ENCODE data around the gene ECM2. TPM values are rescaled to one million over a fixed set of nuclear protein-coding genes. Genes with fewer than 3 reads are reported as not detected.

The ECM2 gene
- total and polyA plus RNA-seq, 5 donors from 2014 or later, result not detected

- no peaks in the 10 kb centered on the region for H3K4me1 Mint-ChIP-seq
- no peak overlapping the region for H3K27ac Mint-ChIP-seq
- H3K4me1 ChIP-seq (ENCODE audit: control insufficient read depth, insufficient read depth, low read length, poor library complexity, severe bottlenecking), result no peaks in the 10 kb centered on the region
- H3K36me3 ChIP-seq (ENCODE audit: control insufficient read depth, insufficient read depth, low read length), result no peaks in the 10 kb centered on the region
- H3K27me3 Mint-ChIP-seq, result no peaks in the 10 kb centered on the region
- H3K9me3 Mint-ChIP-seq, result peaks cover 0 to 1% (median 0%) of the 10 kb centered on the region in 7 donors
- DNase-seq (no peak), ATAC-seq (ENCODE audit: low read depth in 2 of 2) (no peak)
- no peaks in the 10 kb centered on the region for H3K36me3 Mint-ChIP-seq
- H3K9me3 ChIP-seq (ENCODE audit: control insufficient read depth in 2 of 2, low read length in 2 of 2), result no peaks in the 10 kb centered on the region
- no peak overlapping the region for H3K4me3 Mint-ChIP-seq
- no peaks in the 10 kb centered on the region for H3K27me3 ChIP-seq (ENCODE audit: control insufficient read depth, insufficient read depth, low read length)
- no peak overlapping the region for H3K27ac ChIP-seq (ENCODE audit: insufficient read depth, low read length, poor library complexity, severe bottlenecking)
- H3K4me3 ChIP-seq (ENCODE audit: low read depth, low read length), result no peak overlapping the region
Measured at GRCh38 chr9:92525306-92525705, 10.5 kb downstream of the ECM2 start.

- no peaks in the 10 kb centered on the region for H3K36me3 Mint-ChIP-seq
- no peak overlapping the region for H3K27ac Mint-ChIP-seq
Measured at GRCh38 chr9:92524881-92525280, 10.9 kb downstream of the ECM2 start.

GRCh38 chr9:92522983-92523970, 12.5 kb downstream of the ECM2 start:
- Histone ChIP-seq H3K27me3 (ENCODE audit: control insufficient read depth, insufficient read depth, low read length) (no peaks in the 10 kb centered on the region), H3K9me3 (ENCODE audit: control insufficient read depth in 2 of 2, low read length in 2 of 2) (no peaks in the 10 kb centered on the region), H3K36me3 (ENCODE audit: control insufficient read depth, insufficient read depth, low read length) (no peaks in the 10 kb centered on the region), H3K4me1 (ENCODE audit: control insufficient read depth, insufficient read depth, low read length, poor library complexity, severe bottlenecking) (no peaks in the 10 kb centered on the region), H3K27ac (ENCODE audit: insufficient read depth, low read length, poor library complexity, severe bottlenecking) (no peak overlapping the region), H3K4me3 (ENCODE audit: low read depth, low read length) (no peak overlapping the region)
- DNase-seq (no peak), ATAC-seq (ENCODE audit: low read depth in 2 of 2) (no peak)
- H3K27me3 Mint-ChIP-seq, result no peaks in the 10 kb centered on the region
- H3K4me3 Mint-ChIP-seq, result no peak overlapping the region
- no peaks in the 10 kb centered on the region for H3K36me3 Mint-ChIP-seq
- no peaks in the 10 kb centered on the region for H3K9me3 Mint-ChIP-seq
- H3K27ac Mint-ChIP-seq, result peak overlapping the region in 1 of 3 donors; percentile 70
- H3K4me1 Mint-ChIP-seq, result no peaks in the 10 kb centered on the region

More at GRCh38 chr9:92524881-92525280, 10.9 kb downstream of the ECM2 start:
- no peaks in the 10 kb centered on the region for H3K9me3 ChIP-seq (ENCODE audit: control insufficient read depth in 2 of 2, low read length in 2 of 2)
- ATAC-seq (ENCODE audit: low read depth in 2 of 2) (no peak), DNase-seq (no peak)
- no peaks in the 10 kb centered on the region for H3K4me1 ChIP-seq (ENCODE audit: control insufficient read depth, insufficient read depth, low read length, poor library complexity, severe bottlenecking)
- H3K36me3 ChIP-seq (ENCODE audit: control insufficient read depth, insufficient read depth, low read length), result no peaks in the 10 kb centered on the region
- no peak overlapping the region for H3K27ac ChIP-seq (ENCODE audit: insufficient read depth, low read length, poor library complexity, severe bottlenecking)
- H3K4me1 Mint-ChIP-seq, result no peaks in the 10 kb centered on the region
- no peaks in the 10 kb centered on the region for H3K27me3 ChIP-seq (ENCODE audit: control insufficient read depth, insufficient read depth, low read length)
- H3K9me3 Mint-ChIP-seq, result peaks cover 0 to 1% (median 0%) of the 10 kb centered on the region in 7 donors
- H3K4me3 Mint-ChIP-seq, result no peak overlapping the region
- no peak overlapping the region for H3K4me3 ChIP-seq (ENCODE audit: low read depth, low read length)
- no peaks in the 10 kb centered on the region for H3K27me3 Mint-ChIP-seq

DNA sequence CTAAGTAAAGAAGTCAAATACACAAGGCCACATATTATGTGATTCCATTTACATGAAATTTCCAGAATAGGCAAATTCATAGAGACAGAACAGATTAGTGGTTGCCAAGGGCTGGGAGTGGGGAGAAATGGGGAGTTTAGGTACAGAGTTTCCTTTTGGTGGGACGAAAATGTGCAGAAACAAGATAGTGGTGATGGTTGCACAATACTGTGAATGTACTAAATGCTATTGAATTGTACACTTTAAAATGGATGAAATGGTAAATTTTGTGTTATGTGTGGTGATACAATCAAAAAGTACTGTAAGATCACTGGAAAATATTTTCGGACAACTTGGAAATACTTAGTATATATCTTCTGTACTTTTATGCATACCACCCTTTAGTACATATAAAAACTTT, 15.0 kb downstream of the ECM2 start:
- H3K9me3 Mint-ChIP-seq, result no peaks in the 10 kb centered on the region
- no peak overlapping the region for H3K4me3 Mint-ChIP-seq
- H3K36me3 ChIP-seq (ENCODE audit: control insufficient read depth, insufficient read depth, low read length), result no peaks in the 10 kb centered on the region
- DNase-seq, result no peak
- no peak overlapping the region for H3K4me3 ChIP-seq (ENCODE audit: low read depth, low read length)
- H3K4me1 ChIP-seq (ENCODE audit: control insufficient read depth, insufficient read depth, low read length, poor library complexity, severe bottlenecking), result no peaks in the 10 kb centered on the region
- no peak overlapping the region for H3K27ac ChIP-seq (ENCODE audit: insufficient read depth, low read length, poor library complexity, severe bottlenecking)
- ATAC-seq (ENCODE audit: low read depth in 2 of 2), result no peak
- no peaks in the 10 kb centered on the region for H3K27me3 Mint-ChIP-seq
- no peaks in the 10 kb centered on the region for H3K27me3 ChIP-seq (ENCODE audit: control insufficient read depth, insufficient read depth, low read length)
- no peaks in the 10 kb centered on the region for H3K9me3 ChIP-seq (ENCODE audit: control insufficient read depth in 2 of 2, low read length in 2 of 2)
- no peaks in the 10 kb centered on the region for H3K36me3 Mint-ChIP-seq
- no peak overlapping the region for H3K27ac Mint-ChIP-seq
- no peaks in the 10 kb centered on the region for H3K4me1 Mint-ChIP-seq

DNA sequence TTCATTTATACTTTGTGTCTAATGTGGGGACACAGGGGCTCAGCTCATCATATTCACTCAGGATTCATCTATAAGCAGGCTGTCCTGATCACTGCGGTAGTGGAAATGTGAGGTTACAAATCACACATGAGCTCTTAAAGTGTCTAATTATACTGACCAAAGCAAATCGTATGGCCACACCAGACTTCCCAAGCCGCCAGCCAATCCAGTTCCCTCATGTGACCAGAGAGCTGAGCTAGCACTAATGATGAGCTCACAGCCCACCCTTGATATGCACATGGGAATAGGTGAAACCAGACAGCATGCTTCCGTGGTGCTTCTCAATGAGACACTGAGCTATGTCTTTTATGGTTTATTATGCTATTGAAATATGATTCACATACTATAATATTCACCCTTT, 17.6 kb downstream of the ECM2 start:
- DNase-seq, result no peak
- Mint-ChIP-seq H3K9me3 (no peaks in the 10 kb centered on the region), H3K36me3 (no peaks in the 10 kb centered on the region), H3K4me1 (no peaks in the 10 kb centered on the region), H3K27ac (no peak overlapping the region), H3K4me3 (no peak overlapping the region), H3K27me3 (no peaks in the 10 kb centered on the region)
- H3K27ac ChIP-seq (ENCODE audit: insufficient read depth, low read length, poor library complexity, severe bottlenecking), result no peak overlapping the region
- no peak overlapping the region for H3K4me3 ChIP-seq (ENCODE audit: low read depth, low read length)
- H3K4me1 ChIP-seq (ENCODE audit: control insufficient read depth, insufficient read depth, low read length, poor library complexity, severe bottlenecking), result no peaks in the 10 kb centered on the region
- no peak for ATAC-seq (ENCODE audit: low read depth in 2 of 2)
- no peaks in the 10 kb centered on the region for H3K36me3 ChIP-seq (ENCODE audit: control insufficient read depth, insufficient read depth, low read length)
- H3K27me3 ChIP-seq (ENCODE audit: control insufficient read depth, insufficient read depth, low read length), result no peaks in the 10 kb centered on the region
- H3K9me3 ChIP-seq (ENCODE audit: control insufficient read depth in 2 of 2, low read length in 2 of 2), result no peaks in the 10 kb centered on the region

DNA sequence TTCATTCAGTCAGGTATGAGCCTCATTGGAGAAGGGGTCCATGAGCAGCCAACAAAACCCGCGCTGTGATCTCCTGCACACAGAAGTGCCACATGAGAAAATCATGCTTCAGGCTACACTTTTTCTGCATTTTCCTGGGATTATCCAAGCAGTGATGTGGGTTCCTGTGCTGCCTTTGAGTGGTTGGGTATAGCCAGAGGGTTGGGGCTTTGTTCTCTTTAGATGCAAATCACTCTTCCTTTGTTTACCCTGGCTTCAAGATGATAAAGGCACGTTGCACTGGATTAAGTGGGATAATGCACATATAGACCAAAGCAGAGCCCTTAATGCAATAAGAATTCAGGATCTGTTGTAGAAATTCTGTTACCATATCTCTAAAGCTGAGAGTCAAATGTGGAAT, 18.7 kb downstream of the ECM2 start:
- no peaks in the 10 kb centered on the region for H3K9me3 ChIP-seq (ENCODE audit: control insufficient read depth in 2 of 2, low read length in 2 of 2)
- H3K36me3 Mint-ChIP-seq, result no peaks in the 10 kb centered on the region
- H3K4me1 Mint-ChIP-seq, result no peaks in the 10 kb centered on the region
- no peak overlapping the region for H3K27ac Mint-ChIP-seq
- DNase-seq, result no peak
- H3K27me3 Mint-ChIP-seq, result no peaks in the 10 kb centered on the region
- no peak overlapping the region for H3K27ac ChIP-seq (ENCODE audit: insufficient read depth, low read length, poor library complexity, severe bottlenecking)
- no peaks in the 10 kb centered on the region for H3K27me3 ChIP-seq (ENCODE audit: control insufficient read depth, insufficient read depth, low read length)
- no peaks in the 10 kb centered on the region for H3K36me3 ChIP-seq (ENCODE audit: control insufficient read depth, insufficient read depth, low read length)
- no peaks in the 10 kb centered on the region for H3K9me3 Mint-ChIP-seq
- no peak for ATAC-seq (ENCODE audit: low read depth in 2 of 2)
- no peak overlapping the region for H3K4me3 ChIP-seq (ENCODE audit: low read depth, low read length)
- no peaks in the 10 kb centered on the region for H3K4me1 ChIP-seq (ENCODE audit: control insufficient read depth, insufficient read depth, low read length, poor library complexity, severe bottlenecking)
- no peak overlapping the region for H3K4me3 Mint-ChIP-seq

DNA sequence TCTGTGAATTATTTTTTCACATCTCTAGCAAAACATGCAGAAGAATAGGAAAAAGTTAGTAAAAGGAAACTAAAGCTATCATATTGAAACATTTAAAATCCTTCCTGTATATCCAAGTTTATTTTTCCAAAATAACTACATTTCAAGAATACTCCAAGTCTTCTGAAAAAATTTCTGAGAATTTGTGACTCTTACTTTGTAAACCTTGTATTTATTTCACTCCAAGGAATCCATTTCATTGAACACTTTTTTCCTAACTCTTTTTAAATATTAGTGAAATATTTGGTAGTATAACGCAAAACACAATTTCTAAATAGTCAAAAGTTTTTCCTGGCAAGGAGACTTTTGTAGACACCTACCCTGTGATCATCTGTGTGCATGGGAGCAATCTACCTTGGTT, 19.3 kb downstream of the ECM2 start:
- Histone ChIP-seq H3K27me3 (ENCODE audit: control insufficient read depth, insufficient read depth, low read length) (no peaks in the 10 kb centered on the region), H3K9me3 (ENCODE audit: control insufficient read depth in 2 of 2, low read length in 2 of 2) (no peaks in the 10 kb centered on the region), H3K4me1 (ENCODE audit: control insufficient read depth, insufficient read depth, low read length, poor library complexity, severe bottlenecking) (no peaks in the 10 kb centered on the region), H3K27ac (ENCODE audit: insufficient read depth, low read length, poor library complexity, severe bottlenecking) (no peak overlapping the region), H3K36me3 (ENCODE audit: control insufficient read depth, insufficient read depth, low read length) (no peaks in the 10 kb centered on the region), H3K4me3 (ENCODE audit: low read depth, low read length) (no peak overlapping the region)
- Mint-ChIP-seq H3K4me3 (no peak overlapping the region), H3K27ac (no peak overlapping the region), H3K36me3 (no peaks in the 10 kb centered on the region), H3K27me3 (no peaks in the 10 kb centered on the region), H3K9me3 (no peaks in the 10 kb centered on the region), H3K4me1 (no peaks in the 10 kb centered on the region)
- no peak for DNase-seq
- ATAC-seq (ENCODE audit: low read depth in 2 of 2), result no peak

DNA sequence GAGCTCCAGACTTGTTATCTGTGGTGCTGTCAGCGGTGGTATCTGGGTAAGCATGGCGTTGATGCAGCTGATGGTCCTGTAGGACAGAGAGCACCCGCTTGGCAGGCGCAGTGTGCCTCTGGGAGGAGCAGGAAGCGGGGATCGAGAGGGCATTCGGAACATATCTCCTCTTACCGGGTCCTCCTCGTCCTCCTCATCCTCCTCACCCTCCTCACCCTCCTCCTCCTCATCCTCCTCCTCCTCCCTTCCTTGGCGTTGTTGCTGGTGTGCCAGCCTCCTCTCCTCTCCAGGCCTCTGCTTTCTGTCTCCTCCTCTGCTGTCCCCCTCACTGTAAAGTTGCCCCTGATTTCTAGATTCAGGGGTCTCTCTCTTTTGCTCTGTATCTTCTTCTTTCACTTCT, 21.2 kb downstream of the ECM2 start:
- Histone ChIP-seq H3K36me3 (ENCODE audit: control insufficient read depth, insufficient read depth, low read length) (no peaks in the 10 kb centered on the region), H3K4me1 (ENCODE audit: control insufficient read depth, insufficient read depth, low read length, poor library complexity, severe bottlenecking) (no peaks in the 10 kb centered on the region), H3K4me3 (ENCODE audit: low read depth, low read length) (no peak overlapping the region), H3K27me3 (ENCODE audit: control insufficient read depth, insufficient read depth, low read length) (no peaks in the 10 kb centered on the region), H3K27ac (ENCODE audit: insufficient read depth, low read length, poor library complexity, severe bottlenecking) (no peak overlapping the region), H3K9me3 (ENCODE audit: control insufficient read depth in 2 of 2, low read length in 2 of 2) (no peaks in the 10 kb centered on the region)
- no peak overlapping the region for H3K4me3 Mint-ChIP-seq
- DNase-seq (no peak), ATAC-seq (ENCODE audit: low read depth in 2 of 2) (no peak)
- no peaks in the 10 kb centered on the region for H3K36me3 Mint-ChIP-seq
- H3K9me3 Mint-ChIP-seq, result no peaks in the 10 kb centered on the region
- no peaks in the 10 kb centered on the region for H3K27me3 Mint-ChIP-seq
- H3K27ac Mint-ChIP-seq, result no peak overlapping the region
- no peaks in the 10 kb centered on the region for H3K4me1 Mint-ChIP-seq

Data from CD4-positive, CD25-positive, alpha-beta regulatory T cell (primary cell).